Peyer's patch (tissue), 4 donors: ENCODE data around the gene ZC3H15. TPM values are rescaled to one million over a fixed set of nuclear protein-coding genes. Genes with fewer than 3 reads are reported as not detected.

Source experiments
- DNase-seq, 3 donors: peaks; one replicate each; pipeline ENCODE4 v3.0.0-alpha.2; 2017 to 2019
- H3K27ac ChIP-seq, 4 donors: fragments of 200-600 bp; sonication (generic); one replicate each; pipeline ENCODE4 v1.5.1; 2016 to 2019
- H3K27me3 ChIP-seq, 2 donors: fragments of 200-600 bp; sonication (generic); one replicate each; pipeline ENCODE4 v1.5.1; 2019
- H3K36me3 ChIP-seq, 3 donors: fragments of 200-600 bp; sonication (generic); one replicate each; pipeline ENCODE4 v1.5.1; 2016 to 2019
- H3K4me1 ChIP-seq, 4 donors: fragments of 200-600 bp; sonication (generic); one replicate each; pipeline ENCODE4 v1.5.1; 2016 to 2019
- H3K4me3 ChIP-seq, 4 donors: fragments of 200-600 bp; sonication (generic); 1 replicate in 3 of 4; 2 replicates in 1 of 4; pipeline ENCODE4 v1.5.1; 2016 to 2019; ENCODE audit warnings: mild to moderate bottlenecking in 1 of 4
- H3K9me3 ChIP-seq, 4 donors: fragments of 200-600 bp; sonication (generic); one replicate each; pipeline ENCODE4 v1.5.1; 2016 to 2019; ENCODE audit warnings: mild to moderate bottlenecking in 1 of 4
- CTCF ChIP-seq, 6 experiments: fragments of 450-650 bp in 4 of 6; fragments of 200-600 bp in 2 of 6; sonication (generic) in 1 of 6; IDR thresholded peaks; one replicate each; pipeline ENCODE4 v1.5.1; 2017 to 2019; ENCODE audit warnings: antibody characterized with exemption in 6 of 6, mild to moderate bottlenecking in 3 of 6, moderate library complexity in 1 of 6
- POLR2A ChIP-seq, 2 donors: fragments of 450-650 bp; IDR thresholded peaks; one replicate each; pipeline ENCODE4 v1.5.1; 2017; ENCODE audit warnings: antibody characterized with exemption in 2 of 2, mild to moderate bottlenecking in 2 of 2, moderate library complexity in 2 of 2
- total RNA-seq, 4 donors: library from RNA; depleted of rRNA; stranded (reverse); fragments of >200 nt; gene quantifications; one replicate each; pipeline ENCODE4 v1.1.0, GENCODE V29; 2016

Gene ZC3H15
- total RNA-seq, 4 donors from 2014 or later = 39.7 to 82.5 (median 65.0) TPM

GRCh38 chr2:186445506-186445905 lies 40.6 kb upstream of the ZC3H15 start:
- H3K27ac ChIP-seq = no peak overlapping the region
- H3K4me3 ChIP-seq = no peak overlapping the region
- H3K27me3 ChIP-seq = no peaks in the 10 kb centered on the region
- H3K9me3 ChIP-seq = no peaks in the 10 kb centered on the region
- no peak for TF ChIP-seq CTCF (IDR thresholded peaks at IDR 0.05)
- no peak for TF ChIP-seq POLR2A (IDR thresholded peaks at IDR 0.05)
- H3K4me1 ChIP-seq = no peaks in the 10 kb centered on the region
- H3K36me3 ChIP-seq = no peaks in the 10 kb centered on the region
- DNase-seq = no peak

GRCh38 chr2:186455613-186456012 lies 30.4 kb upstream of the ZC3H15 start:
- TF ChIP-seq POLR2A (IDR thresholded peaks at IDR 0.05) (no peak), CTCF (IDR thresholded peaks at IDR 0.05) (no peak)
- Histone ChIP-seq H3K9me3 (no peaks in the 10 kb centered on the region), H3K4me1 (no peaks in the 10 kb centered on the region), H3K4me3 (no peak overlapping the region), H3K27me3 (no peaks in the 10 kb centered on the region), H3K27ac (no peak overlapping the region), H3K36me3 (no peaks in the 10 kb centered on the region)
- DNase-seq = no peak

GRCh38 chr2:186456941-186457340 lies 29.1 kb upstream of the ZC3H15 start:
- no peaks in the 10 kb centered on the region for H3K27me3 ChIP-seq
- H3K36me3 ChIP-seq = no peaks in the 10 kb centered on the region
- H3K4me1 ChIP-seq = no peaks in the 10 kb centered on the region
- no peak for TF ChIP-seq CTCF (IDR thresholded peaks at IDR 0.05)
- TF ChIP-seq POLR2A (IDR thresholded peaks at IDR 0.05) = no peak
- H3K27ac ChIP-seq = no peak overlapping the region
- H3K9me3 ChIP-seq = no peaks in the 10 kb centered on the region
- no peak overlapping the region for H3K4me3 ChIP-seq
- DNase-seq = no peak

- H3K27ac ChIP-seq = no peak overlapping the region
- no peak overlapping the region for H3K4me3 ChIP-seq
- TF ChIP-seq CTCF (IDR thresholded peaks at IDR 0.05) (no peak), POLR2A (IDR thresholded peaks at IDR 0.05) (no peak)
- no peaks in the 10 kb centered on the region for H3K9me3 ChIP-seq
- H3K4me1 ChIP-seq = no peaks in the 10 kb centered on the region
- H3K36me3 ChIP-seq = no peaks in the 10 kb centered on the region
- H3K27me3 ChIP-seq = no peaks in the 10 kb centered on the region
- no peak for DNase-seq
Observed at GRCh38 chr2:186457908-186458307, 28.2 kb upstream of the ZC3H15 start.

- DNase-seq = no peak
- TF ChIP-seq CTCF (IDR thresholded peaks at IDR 0.05) (peak in 3 of 6 experiments; percentile 51 to 70 (median 55)), POLR2A (IDR thresholded peaks at IDR 0.05) (no peak)
- Histone ChIP-seq H3K27ac (no peak overlapping the region), H3K4me3 (no peak overlapping the region), H3K36me3 (no peaks in the 10 kb centered on the region), H3K27me3 (no peaks in the 10 kb centered on the region), H3K4me1 (no peaks in the 10 kb centered on the region), H3K9me3 (no peaks in the 10 kb centered on the region)
Observed at GRCh38 chr2:186459009-186459408, 27.1 kb upstream of the ZC3H15 start.

- H3K27me3 ChIP-seq = no peaks in the 10 kb centered on the region
Observed at GRCh38 chr2:186460465-186460864, 25.6 kb upstream of the ZC3H15 start.

More at GRCh38 chr2:186460465-186460864, 25.6 kb upstream of the ZC3H15 start:
- no peak overlapping the region for H3K27ac ChIP-seq
- H3K9me3 ChIP-seq = no peaks in the 10 kb centered on the region
- H3K36me3 ChIP-seq = no peaks in the 10 kb centered on the region
- H3K4me1 ChIP-seq = no peaks in the 10 kb centered on the region
- TF ChIP-seq CTCF (IDR thresholded peaks at IDR 0.05) = peak in 4 of 6 experiments; percentile 19 to 69 (median 67)
- no peak for TF ChIP-seq POLR2A (IDR thresholded peaks at IDR 0.05)
- DNase-seq = no peak
- H3K4me3 ChIP-seq = no peak overlapping the region
